ENCODE results near the gene ERC1. TPM values are rescaled to one million over a fixed set of nuclear protein-coding genes. Genes with fewer than 3 reads are reported as not detected.
"Not testable (repeated sequence)": the region's sequence is repeated elsewhere in the genome, so short reads cannot be mapped to it uniquely, and the experiment has no call there.

ERC1 gene
- total RNA-seq, 2 experiments from 2014 or later = 24.7 to 31.9 TPM

GRCh38 chr12:1030779-1031178 lies 39.8 kb downstream of the ERC1 start:
- Mint-ChIP-seq H3K27me3 (no peaks in the 10 kb centered on the region), H3K27ac (no peak overlapping the region), H3K4me3 (no peak overlapping the region), H3K4me1 (no peaks in the 10 kb centered on the region), H3K9me3 (ENCODE audit: low read depth) (no peaks in the 10 kb centered on the region), H3K36me3 (ENCODE audit: low read depth) (peaks cover 25% of the 10 kb centered on the region)
- ChIA-PET POLR2A (no interaction called here), CTCF (interaction anchor here (0.8 to 1.1 kb wide), 3 partner anchors 38 to 76 kb away, joined by 3 read pairs; no protein-coding TSS in a partner anchor)
- DNase-seq (no peak), ATAC-seq (no peak)
- intact Hi-C loops (cut with DNase I, micrococcal nuclease) = no loop called here

DNA sequence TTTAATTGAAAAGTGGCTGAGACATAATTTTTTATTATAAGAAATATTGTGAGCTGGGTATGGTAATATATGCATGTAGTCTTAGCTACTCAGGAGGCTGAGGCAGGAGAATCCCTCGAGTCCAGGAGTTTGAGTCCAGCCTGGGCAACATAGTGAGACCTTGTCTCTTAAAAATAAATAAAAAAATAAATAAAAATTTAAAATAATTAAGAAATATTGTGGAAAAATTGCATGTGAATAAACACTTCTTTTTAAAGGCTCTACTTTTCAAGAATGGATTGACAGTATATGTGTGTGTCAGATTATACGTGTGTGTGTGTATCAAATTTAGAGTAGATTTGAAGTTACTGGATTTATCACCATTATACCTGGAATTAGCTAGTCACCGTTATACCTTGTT lies 43.2 kb downstream of the ERC1 start:
- intact Hi-C loops (cut with DNase I, micrococcal nuclease) = no loop called here
- POLR2A ChIA-PET = no interaction called here
- CTCF ChIA-PET = interaction anchor here (0.6 kb wide), 1 partner anchor 100 kb away, joined by 4 read pairs; no protein-coding TSS in a partner anchor
- Mint-ChIP-seq H3K4me1 (no peaks in the 10 kb centered on the region), H3K4me3 (no peak overlapping the region), H3K27me3 (no peaks in the 10 kb centered on the region), H3K27ac (no peak overlapping the region), H3K36me3 (ENCODE audit: low read depth) (peaks cover 13% of the 10 kb centered on the region), H3K9me3 (ENCODE audit: low read depth) (no peaks in the 10 kb centered on the region)
- no peak for ATAC-seq
- DNase-seq = no peak

DNA sequence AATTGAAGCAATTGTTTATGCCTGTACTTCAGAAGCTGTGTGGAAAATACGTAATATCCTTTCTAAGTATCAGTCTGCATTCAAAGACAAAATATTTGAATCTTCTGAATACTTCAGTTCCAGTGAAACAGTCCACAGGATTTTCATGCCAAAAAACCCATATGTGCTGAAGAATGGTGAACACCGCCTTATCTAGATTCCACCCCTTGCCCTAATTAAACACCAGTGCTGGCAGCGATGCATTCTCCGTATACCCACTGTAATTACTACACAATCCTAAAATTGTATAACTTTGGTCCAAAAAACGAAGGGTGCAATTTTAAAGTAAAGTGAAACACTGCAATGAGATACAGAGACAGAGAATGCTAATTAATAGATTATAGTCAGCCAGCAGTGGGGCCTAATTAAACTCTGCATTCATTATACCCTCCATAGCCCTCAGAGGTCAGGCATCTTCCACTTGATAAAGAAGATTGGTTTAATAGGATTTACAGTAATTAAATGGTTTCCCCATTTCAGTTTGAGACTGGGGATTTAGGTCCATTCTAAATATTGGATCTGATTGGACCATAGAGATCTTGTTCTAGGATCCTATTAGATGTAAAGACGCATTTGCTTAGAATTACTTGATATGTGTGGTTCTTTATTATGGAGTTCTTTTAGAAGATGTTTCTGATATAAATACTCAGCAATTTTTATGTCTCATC lies 43.9 kb downstream of the ERC1 start:
- ChIA-PET POLR2A (no interaction called here), CTCF (no interaction called here)
- H3K4me3 Mint-ChIP-seq = no peak overlapping the region
- intact Hi-C loops (cut with DNase I, micrococcal nuclease) = no loop called here
- H3K4me1 Mint-ChIP-seq = no peaks in the 10 kb centered on the region
- no peaks in the 10 kb centered on the region for H3K9me3 Mint-ChIP-seq (ENCODE audit: low read depth)
- DNase-seq (no peak), ATAC-seq (no peak)
- H3K27me3 Mint-ChIP-seq = no peaks in the 10 kb centered on the region
- H3K36me3 Mint-ChIP-seq (ENCODE audit: low read depth) = peaks cover 12% of the 10 kb centered on the region
- H3K27ac Mint-ChIP-seq = no peak overlapping the region

DNA sequence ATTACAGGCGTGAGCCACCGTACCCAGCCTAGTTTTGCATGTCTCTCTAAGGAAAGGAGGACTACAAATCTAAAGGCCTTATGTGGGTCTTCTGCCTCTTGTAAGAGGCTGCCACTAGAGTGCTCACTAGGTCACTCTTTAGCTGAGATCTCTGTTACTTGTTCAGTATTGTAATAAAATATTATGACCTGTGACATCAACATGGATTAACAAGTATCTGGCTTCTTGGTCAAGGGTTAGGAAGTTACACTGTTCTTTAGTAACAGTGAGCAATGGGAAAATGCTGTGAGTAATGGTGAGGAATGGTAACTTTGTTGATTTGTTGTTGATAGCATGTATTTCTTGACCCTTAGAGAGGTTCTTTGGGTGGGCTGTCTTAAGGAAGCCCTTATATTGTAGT lies 50.5 kb downstream of the ERC1 start:
- peaks cover 2% of the 10 kb centered on the region for H3K36me3 Mint-ChIP-seq (ENCODE audit: low read depth)
- no peaks in the 10 kb centered on the region for H3K27me3 Mint-ChIP-seq
- no peaks in the 10 kb centered on the region for H3K9me3 Mint-ChIP-seq (ENCODE audit: low read depth)
- POLR2A ChIA-PET = no interaction called here
- no peak overlapping the region for H3K4me3 Mint-ChIP-seq
- H3K27ac Mint-ChIP-seq = no peak overlapping the region
- DNase-seq = no peak
- CTCF ChIA-PET = no interaction called here
- intact Hi-C loops (cut with DNase I, micrococcal nuclease) = no loop called here
- peaks cover 4% of the 10 kb centered on the region for H3K4me1 Mint-ChIP-seq
- ATAC-seq = no peak

GRCh38 chr12:1044199-1044598 lies 53.2 kb downstream of the ERC1 start:
- Mint-ChIP-seq H3K4me1 (peaks cover 14% of the 10 kb centered on the region), H3K9me3 (ENCODE audit: low read depth) (no peaks in the 10 kb centered on the region), H3K4me3 (no peak overlapping the region), H3K27ac (no peak overlapping the region), H3K36me3 (ENCODE audit: low read depth) (no peaks in the 10 kb centered on the region), H3K27me3 (no peaks in the 10 kb centered on the region)
- intact Hi-C loops (cut with DNase I, micrococcal nuclease) = no loop called here
- CTCF ChIA-PET = interaction anchor here (0.7 kb wide), 1 partner anchor 503 kb away, joined by 3 read pairs; no protein-coding TSS in a partner anchor
- ATAC-seq (no peak), DNase-seq (no peak)
- POLR2A ChIA-PET = no interaction called here

- peaks cover 14% of the 10 kb centered on the region for H3K4me1 Mint-ChIP-seq
- no peak overlapping the region for H3K4me3 Mint-ChIP-seq
- ChIA-PET CTCF (interaction anchor here (0.7 kb wide), 1 partner anchor 502 kb away, joined by 3 read pairs; no protein-coding TSS in a partner anchor), POLR2A (no interaction called here)
- H3K27me3 Mint-ChIP-seq = no peaks in the 10 kb centered on the region
- intact Hi-C loops (cut with DNase I, micrococcal nuclease) = no loop called here
- no peak for ATAC-seq
- DNase-seq = no peak
- no peaks in the 10 kb centered on the region for H3K9me3 Mint-ChIP-seq (ENCODE audit: low read depth)
- H3K36me3 Mint-ChIP-seq (ENCODE audit: low read depth) = no peaks in the 10 kb centered on the region
- H3K27ac Mint-ChIP-seq = no peak overlapping the region
Measured at GRCh38 chr12:1044696-1045095, 53.7 kb downstream of the ERC1 start.

DNA sequence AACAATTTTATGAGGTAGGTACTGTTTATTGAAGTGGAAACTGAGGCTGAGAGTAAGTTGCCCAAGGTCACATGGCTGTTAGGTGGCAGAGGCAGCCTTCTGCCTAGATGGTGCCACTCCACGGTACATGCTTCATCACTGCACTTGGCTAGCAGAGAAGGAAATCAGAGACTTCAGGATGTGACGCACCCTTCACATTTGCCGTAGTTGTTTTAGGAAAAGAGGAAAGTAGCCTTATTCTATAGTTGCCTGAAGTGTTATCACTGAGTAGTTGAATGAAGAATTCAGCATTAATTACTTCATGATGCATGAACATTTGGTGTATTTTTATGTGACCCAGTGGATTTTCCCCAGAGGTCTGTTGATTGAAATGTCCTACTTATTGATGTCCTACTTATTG lies 55.7 kb downstream of the ERC1 start:
- ATAC-seq = no peak
- H3K4me3 Mint-ChIP-seq = no peak overlapping the region
- no peaks in the 10 kb centered on the region for H3K27me3 Mint-ChIP-seq
- CTCF ChIA-PET = no interaction called here
- no peaks in the 10 kb centered on the region for H3K36me3 Mint-ChIP-seq (ENCODE audit: low read depth)
- no peak overlapping the region for H3K27ac Mint-ChIP-seq
- POLR2A ChIA-PET = no interaction called here
- H3K9me3 Mint-ChIP-seq (ENCODE audit: low read depth) = no peaks in the 10 kb centered on the region
- no peak for DNase-seq
- H3K4me1 Mint-ChIP-seq = peaks cover 14% of the 10 kb centered on the region
- intact Hi-C loops (cut with DNase I, micrococcal nuclease) = no loop called here

DNA sequence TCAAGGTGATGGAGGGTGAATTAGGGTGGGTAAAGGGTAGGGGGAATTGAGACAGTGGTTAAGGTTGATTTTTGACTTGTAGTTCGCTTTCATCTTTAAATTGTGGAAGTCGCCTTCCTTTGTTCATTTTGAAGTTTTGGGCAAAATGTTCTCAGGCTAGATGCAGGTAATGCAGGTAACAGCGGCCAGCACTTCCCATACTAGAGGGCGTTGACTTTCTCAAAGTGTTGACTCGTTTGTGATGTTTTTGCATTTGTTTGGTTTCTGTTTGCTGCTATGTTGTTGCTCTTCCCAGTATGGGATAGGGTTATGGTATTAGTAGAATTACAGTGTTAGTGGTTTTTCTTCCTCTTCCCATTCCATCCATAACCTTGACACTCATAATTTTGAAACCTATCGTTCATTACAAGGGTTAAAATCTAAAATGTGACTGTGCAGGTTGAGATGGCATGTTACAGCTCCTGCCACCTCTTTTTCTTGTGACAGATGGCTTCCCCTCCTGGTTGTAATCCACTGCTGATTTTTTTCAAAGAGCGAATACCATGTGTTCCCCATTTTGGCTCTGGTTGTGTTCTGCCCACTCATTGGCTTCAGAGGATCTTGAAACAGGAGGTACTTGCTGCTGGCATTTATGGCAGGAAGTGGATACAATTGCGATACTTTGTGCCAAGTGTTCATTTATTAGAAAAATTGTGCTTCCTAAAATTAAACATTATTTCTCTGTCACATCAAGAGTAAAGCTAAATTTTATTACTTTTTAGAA lies 57.1 kb downstream of the ERC1 start:
- Mint-ChIP-seq H3K27me3 (no peaks in the 10 kb centered on the region), H3K4me3 (no peak overlapping the region), H3K27ac (no peak overlapping the region), H3K4me1 (peaks cover 14% of the 10 kb centered on the region), H3K9me3 (ENCODE audit: low read depth) (no peaks in the 10 kb centered on the region), H3K36me3 (ENCODE audit: low read depth) (no peaks in the 10 kb centered on the region)
- CTCF ChIA-PET = interaction anchor here (0.6 to 1.4 kb wide), 5 partner anchors 10 to 542 kb away, joined by 3 to 5 read pairs (median 3); no protein-coding TSS in a partner anchor
- POLR2A ChIA-PET = no interaction called here
- DNase-seq (no peak), ATAC-seq (no peak)
- intact Hi-C loops (cut with DNase I, micrococcal nuclease) = no loop called here

DNA sequence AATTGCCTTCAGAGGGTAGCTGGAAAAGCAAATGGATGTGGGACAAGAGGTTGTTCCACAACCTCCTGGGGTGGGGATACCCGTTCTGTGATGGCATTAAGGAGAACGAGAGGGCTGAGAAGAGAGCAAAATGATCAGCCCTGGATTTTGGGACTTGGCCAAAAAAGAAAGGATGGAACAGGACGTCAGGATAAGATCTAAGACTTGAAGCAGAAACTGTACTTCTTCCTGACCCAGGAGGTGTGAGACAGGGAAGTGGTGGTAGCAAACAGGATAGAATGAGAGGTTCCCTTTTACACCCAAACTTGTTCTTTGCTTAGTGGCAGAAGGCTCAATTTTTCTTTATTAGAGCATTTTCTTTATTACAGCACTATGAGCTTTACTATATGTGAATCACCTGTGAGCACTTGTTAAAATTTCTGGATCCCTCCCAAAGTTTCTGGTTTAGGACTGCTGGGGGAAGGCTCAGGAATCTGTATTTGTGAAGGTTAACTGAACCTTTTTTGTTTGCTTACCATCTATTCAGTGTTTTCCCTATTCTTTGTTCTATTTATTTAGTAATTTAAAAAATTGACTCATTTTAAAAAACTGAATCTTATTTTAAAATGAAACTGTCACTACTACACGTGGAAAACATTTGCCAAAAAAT lies 59.2 kb downstream of the ERC1 start:
- intact Hi-C loops (cut with DNase I, micrococcal nuclease) = no loop called here
- no peak for DNase-seq
- Mint-ChIP-seq H3K27ac (no peak overlapping the region), H3K4me1 (peaks cover 10% of the 10 kb centered on the region), H3K27me3 (no peaks in the 10 kb centered on the region), H3K36me3 (ENCODE audit: low read depth) (no peaks in the 10 kb centered on the region), H3K9me3 (ENCODE audit: low read depth) (no peaks in the 10 kb centered on the region), H3K4me3 (no peak overlapping the region)
- ChIA-PET CTCF (interaction anchor here (0.8 kb wide), 1 partner anchor 121 kb away, joined by 3 read pairs; no protein-coding TSS in a partner anchor), POLR2A (no interaction called here)
- no peak for ATAC-seq

DNA sequence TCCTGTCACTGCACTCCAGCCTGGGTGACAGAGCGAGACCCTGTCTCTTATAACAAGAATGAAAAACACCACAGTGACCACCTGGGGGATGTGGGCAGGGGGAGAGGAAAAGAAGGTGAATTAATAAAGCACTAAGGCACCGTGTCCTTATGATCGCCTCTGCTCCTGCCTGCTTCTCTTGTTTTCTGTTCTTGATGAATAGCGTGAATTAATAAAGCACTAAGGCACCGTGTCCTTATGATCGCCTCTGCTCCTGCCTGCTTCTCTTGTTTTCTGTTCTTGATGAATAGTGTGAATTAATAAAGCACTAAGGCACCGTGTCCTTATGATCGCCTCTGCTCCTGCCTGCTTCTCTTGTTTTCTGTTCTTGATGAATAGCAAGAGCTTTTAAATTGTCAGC lies 60.6 kb downstream of the ERC1 start:
- H3K4me1 Mint-ChIP-seq = peaks cover 10% of the 10 kb centered on the region
- H3K9me3 Mint-ChIP-seq (ENCODE audit: low read depth); H3K27me3 Mint-ChIP-seq; intact Hi-C loops (cut with DNase I, micrococcal nuclease); DNase-seq; H3K4me3 Mint-ChIP-seq; H3K36me3 Mint-ChIP-seq (ENCODE audit: low read depth); POLR2A ChIA-PET; ATAC-seq; H3K27ac Mint-ChIP-seq: not testable (repeated sequence)
- CTCF ChIA-PET = interaction anchor here (0.6 kb wide), 1 partner anchor 252 kb away, joined by 3 read pairs; no protein-coding TSS in a partner anchor

- ATAC-seq = no peak
- intact Hi-C loops (cut with DNase I, micrococcal nuclease) = no loop called here
- DNase-seq = no peak
- Mint-ChIP-seq H3K9me3 (ENCODE audit: low read depth) (peaks cover 6% of the 10 kb centered on the region), H3K27me3 (no peaks in the 10 kb centered on the region), H3K27ac (no peak overlapping the region), H3K36me3 (ENCODE audit: low read depth) (peaks cover 8% of the 10 kb centered on the region), H3K4me1 (peaks cover 2% of the 10 kb centered on the region), H3K4me3 (no peak overlapping the region)
- CTCF ChIA-PET = no interaction called here
- POLR2A ChIA-PET = no interaction called here
Measured at GRCh38 chr12:1053690-1054089, 62.7 kb downstream of the ERC1 start.
